ENCODE data around the gene AFF3.

Gene AFF3

DNA sequence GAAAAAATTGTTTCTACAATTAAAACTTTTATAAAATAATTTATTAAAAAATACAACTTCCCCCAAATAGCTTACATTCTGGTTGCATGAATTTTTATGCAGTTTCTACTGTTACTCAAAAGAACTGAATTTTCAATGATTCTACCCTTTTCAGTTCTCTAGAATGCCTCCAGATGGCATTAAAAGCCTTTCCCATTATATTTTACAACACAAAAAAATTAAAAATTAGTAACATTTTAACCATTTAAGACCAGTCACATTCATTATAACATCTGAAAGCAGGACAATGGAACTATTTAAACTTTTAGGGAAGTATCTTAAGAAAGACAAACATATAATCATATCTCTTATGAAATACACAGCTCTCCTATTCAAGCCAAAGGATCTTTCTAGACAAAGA lies 416.6 kb downstream of the AFF3 start:
- Histone ChIP-seq H4K91ac (ENCODE audit: low read depth, low read length) (no peak overlapping the region), H3K9ac (ENCODE audit: low read length) (no peak overlapping the region), H3K18ac (ENCODE audit: low read length) (no peak overlapping the region), H2BK5ac (ENCODE audit: low read depth, low read length, poor library complexity) (no peak overlapping the region), H3K79me2 (ENCODE audit: control insufficient read depth, insufficient read depth, low read length, poor library complexity) (no peaks in the 10 kb centered on the region), H3K4ac (ENCODE audit: low read depth, low read length) (no peak overlapping the region), H3K9me3 (ENCODE audit: insufficient read depth, low read depth, low read length) (no peaks in the 10 kb centered on the region), H4K8ac (ENCODE audit: low read depth, low read length) (no peak overlapping the region), H3K4me3 (ENCODE audit: low read depth, low read length) (no peak overlapping the region), H3K23ac (ENCODE audit: low read length) (no peak overlapping the region), H3K4me1 (ENCODE audit: control insufficient read depth in 1 of 2, insufficient read depth in 2 of 2, low read length in 2 of 2) (peaks cover 2 to 5% of the 10 kb centered on the region in 2 experiments), H2BK12ac (ENCODE audit: low read length) (no peak overlapping the region), H3K36me3 (ENCODE audit: control insufficient read depth in 1 of 2, insufficient read depth in 2 of 2, low read length in 2 of 2) (no peaks in the 10 kb centered on the region), H2BK120ac (ENCODE audit: insufficient read depth, low read length, poor library complexity) (no peak overlapping the region), H3K27me3 (ENCODE audit: insufficient read depth, low read length) (no peaks in the 10 kb centered on the region), H3K79me1 (ENCODE audit: low read length) (peaks cover 3% of the 10 kb centered on the region), H4K12ac (ENCODE audit: low read depth, low read length) (no peak overlapping the region), H2AFZ (ENCODE audit: insufficient read depth, low read length, poor library complexity) (no peak overlapping the region), H3K14ac (ENCODE audit: low read length) (no peak overlapping the region), H3K4me2 (ENCODE audit: low read length) (no peak overlapping the region), H2AK5ac (ENCODE audit: low read length) (no peak overlapping the region), H3K27ac (ENCODE audit: low read depth, low read length) (no peak overlapping the region)
- DNase-seq: no peak

DNA sequence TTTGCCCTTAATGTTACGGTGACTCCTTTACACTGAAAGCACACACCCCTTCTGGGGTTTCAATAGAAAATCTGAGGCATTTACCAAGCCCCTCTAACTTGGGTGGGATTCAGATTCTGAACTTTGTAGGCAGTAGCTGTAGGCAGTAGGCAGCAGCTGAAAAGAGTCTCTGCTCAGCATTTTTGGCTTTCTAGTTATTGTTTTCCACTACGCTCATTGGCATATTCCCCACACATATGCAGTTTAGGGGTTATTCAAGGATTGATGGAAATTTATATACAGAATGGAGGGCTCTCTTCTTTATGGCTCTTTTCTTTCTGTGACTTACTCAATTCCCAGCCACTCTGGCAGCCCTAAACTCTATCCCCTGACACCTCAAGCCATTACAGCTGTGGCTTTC lies 419.9 kb downstream of the AFF3 start:
- Histone ChIP-seq H2BK120ac (ENCODE audit: insufficient read depth, low read length, poor library complexity) (no peak overlapping the region), H3K4me3 (ENCODE audit: low read depth, low read length) (no peak overlapping the region), H3K4ac (ENCODE audit: low read depth, low read length) (no peak overlapping the region), H3K23ac (ENCODE audit: low read length) (no peak overlapping the region), H3K79me2 (ENCODE audit: control insufficient read depth, insufficient read depth, low read length, poor library complexity) (no peaks in the 10 kb centered on the region), H3K27ac (ENCODE audit: low read depth, low read length) (no peak overlapping the region), H2AK5ac (ENCODE audit: low read length) (no peak overlapping the region), H3K36me3 (ENCODE audit: control insufficient read depth in 1 of 2, insufficient read depth in 2 of 2, low read length in 2 of 2) (no peaks in the 10 kb centered on the region), H2BK5ac (ENCODE audit: low read depth, low read length, poor library complexity) (no peak overlapping the region), H4K8ac (ENCODE audit: low read depth, low read length) (no peak overlapping the region), H3K79me1 (ENCODE audit: low read length) (no peaks in the 10 kb centered on the region), H4K91ac (ENCODE audit: low read depth, low read length) (no peak overlapping the region), H3K9ac (ENCODE audit: low read length) (no peak overlapping the region), H3K27me3 (ENCODE audit: insufficient read depth, low read length) (no peaks in the 10 kb centered on the region), H3K18ac (ENCODE audit: low read length) (no peak overlapping the region), H3K4me1 (ENCODE audit: control insufficient read depth in 1 of 2, insufficient read depth in 2 of 2, low read length in 2 of 2) (no peaks in the 10 kb centered on the region), H2BK12ac (ENCODE audit: low read length) (no peak overlapping the region), H3K4me2 (ENCODE audit: low read length) (no peak overlapping the region), H3K9me3 (ENCODE audit: insufficient read depth, low read depth, low read length) (no peaks in the 10 kb centered on the region), H2AFZ (ENCODE audit: insufficient read depth, low read length, poor library complexity) (no peak overlapping the region), H3K14ac (ENCODE audit: low read length) (no peak overlapping the region), H4K12ac (ENCODE audit: low read depth, low read length) (no peak overlapping the region)
- WGBS (ENCODE audit: extremely low coverage, insufficient coverage, insufficient read length): no CpG with 5 or more reads among the region's 2 CpGs
- DNase-seq: no peak

DNA sequence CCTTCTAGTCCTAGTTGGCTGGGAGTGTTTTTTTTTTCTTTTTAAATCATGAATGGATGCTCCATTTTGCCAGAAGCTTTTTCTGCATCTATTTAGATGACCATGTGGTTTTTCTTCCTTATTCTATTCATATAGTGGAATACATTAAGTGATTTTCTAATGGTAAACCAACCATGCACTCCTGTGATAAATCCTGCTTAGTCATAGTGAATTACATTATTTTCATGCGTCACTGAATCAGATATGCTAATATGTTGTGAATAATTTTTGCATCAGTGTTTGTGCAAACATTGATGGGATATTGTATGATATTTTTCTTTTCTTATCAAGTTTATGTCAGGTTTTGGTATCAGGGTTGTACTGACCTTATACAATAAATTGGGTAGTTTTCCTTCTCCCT lies 423.3 kb downstream of the AFF3 start:
- Histone ChIP-seq H3K4me1 (ENCODE audit: control insufficient read depth in 1 of 2, insufficient read depth in 2 of 2, low read length in 2 of 2) (no peaks in the 10 kb centered on the region), H2BK12ac (ENCODE audit: low read length) (no peak overlapping the region), H3K14ac (ENCODE audit: low read length) (no peak overlapping the region), H3K4ac (ENCODE audit: low read depth, low read length) (no peak overlapping the region), H4K12ac (ENCODE audit: low read depth, low read length) (no peak overlapping the region), H3K27me3 (ENCODE audit: insufficient read depth, low read length) (no peaks in the 10 kb centered on the region), H3K79me1 (ENCODE audit: low read length) (no peaks in the 10 kb centered on the region), H3K9ac (ENCODE audit: low read length) (no peak overlapping the region), H2AK5ac (ENCODE audit: low read length) (no peak overlapping the region), H2BK120ac (ENCODE audit: insufficient read depth, low read length, poor library complexity) (no peak overlapping the region), H2AFZ (ENCODE audit: insufficient read depth, low read length, poor library complexity) (no peak overlapping the region), H3K79me2 (ENCODE audit: control insufficient read depth, insufficient read depth, low read length, poor library complexity) (no peaks in the 10 kb centered on the region), H3K9me3 (ENCODE audit: insufficient read depth, low read depth, low read length) (no peaks in the 10 kb centered on the region), H3K4me3 (ENCODE audit: low read depth, low read length) (no peak overlapping the region), H3K4me2 (ENCODE audit: low read length) (no peak overlapping the region), H3K23ac (ENCODE audit: low read length) (no peak overlapping the region), H4K8ac (ENCODE audit: low read depth, low read length) (no peak overlapping the region), H4K91ac (ENCODE audit: low read depth, low read length) (no peak overlapping the region), H3K27ac (ENCODE audit: low read depth, low read length) (no peak overlapping the region), H3K18ac (ENCODE audit: low read length) (no peak overlapping the region), H3K36me3 (ENCODE audit: control insufficient read depth in 1 of 2, insufficient read depth in 2 of 2, low read length in 2 of 2) (no peaks in the 10 kb centered on the region), H2BK5ac (ENCODE audit: low read depth, low read length, poor library complexity) (no peak overlapping the region)
- no peak for DNase-seq
- WGBS (ENCODE audit: extremely low coverage, insufficient coverage, insufficient read length): no CpG with 5 or more reads among the region's 1 CpG

DNA sequence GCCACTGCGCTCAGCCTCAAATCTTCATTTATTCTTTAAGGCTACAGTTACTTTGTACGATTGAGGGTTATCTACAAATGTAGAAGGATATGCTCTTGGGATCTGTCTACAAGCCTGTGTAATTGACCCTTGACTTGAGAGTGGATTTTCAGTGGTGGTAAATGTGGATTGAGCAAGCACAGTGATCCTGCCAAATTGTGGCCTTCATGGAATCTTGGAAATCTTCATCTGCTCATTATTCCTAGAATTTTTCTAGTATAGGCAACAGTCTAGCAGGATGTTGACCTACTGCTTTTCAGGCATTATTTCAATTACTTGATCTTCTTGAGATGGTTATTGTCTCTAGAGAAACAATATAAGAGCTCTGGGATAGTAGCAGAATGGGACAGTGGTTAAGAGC lies 426.4 kb downstream of the AFF3 start:
- no peak overlapping the region for H2AK5ac ChIP-seq (ENCODE audit: low read length)
- no peak overlapping the region for H3K14ac ChIP-seq (ENCODE audit: low read length)
- H2BK5ac ChIP-seq (ENCODE audit: low read depth, low read length, poor library complexity): no peak overlapping the region
- no peak overlapping the region for H3K27ac ChIP-seq (ENCODE audit: low read depth, low read length)
- no peak overlapping the region for H3K18ac ChIP-seq (ENCODE audit: low read length)
- peaks cover 4% of the 10 kb centered on the region for H3K79me1 ChIP-seq (ENCODE audit: low read length)
- no peak overlapping the region for H4K12ac ChIP-seq (ENCODE audit: low read depth, low read length)
- H4K8ac ChIP-seq (ENCODE audit: low read depth, low read length): no peak overlapping the region
- H2BK120ac ChIP-seq (ENCODE audit: insufficient read depth, low read length, poor library complexity): no peak overlapping the region
- H3K36me3 ChIP-seq (ENCODE audit: control insufficient read depth in 1 of 2, insufficient read depth in 2 of 2, low read length in 2 of 2): no peaks in the 10 kb centered on the region
- no peak for DNase-seq
- no peaks in the 10 kb centered on the region for H3K27me3 ChIP-seq (ENCODE audit: insufficient read depth, low read length)
- no peak overlapping the region for H2AFZ ChIP-seq (ENCODE audit: insufficient read depth, low read length, poor library complexity)
- WGBS (ENCODE audit: extremely low coverage, insufficient coverage, insufficient read length): no CpG with 5 or more reads among the region's 2 CpGs
- no peak overlapping the region for H3K23ac ChIP-seq (ENCODE audit: low read length)
- H3K9ac ChIP-seq (ENCODE audit: low read length): no peak overlapping the region
- H3K79me2 ChIP-seq (ENCODE audit: control insufficient read depth, insufficient read depth, low read length, poor library complexity): no peaks in the 10 kb centered on the region
- H3K4me2 ChIP-seq (ENCODE audit: low read length): no peak overlapping the region
- H3K4me1 ChIP-seq (ENCODE audit: control insufficient read depth in 1 of 2, insufficient read depth in 2 of 2, low read length in 2 of 2): peaks cover 5% of the 10 kb centered on the region in 2 experiments
- H3K9me3 ChIP-seq (ENCODE audit: insufficient read depth, low read depth, low read length): no peaks in the 10 kb centered on the region
- no peak overlapping the region for H3K4ac ChIP-seq (ENCODE audit: low read depth, low read length)
- no peak overlapping the region for H4K91ac ChIP-seq (ENCODE audit: low read depth, low read length)
- no peak overlapping the region for H3K4me3 ChIP-seq (ENCODE audit: low read depth, low read length)
- H2BK12ac ChIP-seq (ENCODE audit: low read length): no peak overlapping the region
